SIG-M5 (cell line): Measurements from ENCODE around the gene MITF.

Source experiments
- DNase-seq: peaks from one replicate; lab custom pipeline; 2025; lab: John Stamatoyannopoulos, UW

Gene MITF

DNA sequence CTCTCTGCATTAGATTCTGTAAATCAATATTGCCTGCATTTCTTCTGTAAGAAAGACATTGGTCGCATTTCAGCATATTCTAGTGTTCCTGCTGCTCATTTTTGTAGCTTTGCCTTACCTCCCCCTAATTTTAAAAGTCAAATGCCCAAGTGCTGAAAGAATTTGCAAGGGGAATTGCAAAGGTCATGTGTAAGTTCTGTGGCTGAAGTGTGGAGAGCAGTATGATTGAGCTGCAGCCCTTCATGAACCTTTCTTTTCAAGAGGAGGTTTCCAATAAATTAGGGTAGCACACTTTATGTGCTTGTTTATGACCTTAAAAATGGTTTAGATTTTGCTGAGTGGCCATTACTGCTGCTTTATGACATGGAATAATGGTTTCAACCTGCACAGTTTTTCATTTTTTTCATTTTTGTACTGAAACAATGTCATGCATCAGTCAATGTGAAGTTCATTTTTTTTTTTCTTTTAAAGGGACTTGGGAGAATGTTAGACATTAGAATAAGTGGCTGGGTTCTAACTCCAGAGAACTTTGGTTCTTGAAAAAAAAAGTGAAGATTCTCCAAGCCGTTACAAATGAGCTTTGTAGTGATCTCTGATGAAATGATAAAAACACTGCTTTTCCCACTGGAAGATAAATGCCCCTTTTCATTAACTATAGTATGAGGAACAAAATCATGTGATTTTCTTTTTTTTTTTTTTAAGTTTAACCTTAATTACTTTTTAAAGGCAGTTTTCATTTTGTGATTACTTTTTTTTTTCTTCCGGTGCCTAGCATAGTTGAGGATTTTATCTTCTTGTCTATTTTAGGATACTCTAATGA is 99.6 kb downstream of the MITF start:
- DNase-seq: no peak

DNA sequence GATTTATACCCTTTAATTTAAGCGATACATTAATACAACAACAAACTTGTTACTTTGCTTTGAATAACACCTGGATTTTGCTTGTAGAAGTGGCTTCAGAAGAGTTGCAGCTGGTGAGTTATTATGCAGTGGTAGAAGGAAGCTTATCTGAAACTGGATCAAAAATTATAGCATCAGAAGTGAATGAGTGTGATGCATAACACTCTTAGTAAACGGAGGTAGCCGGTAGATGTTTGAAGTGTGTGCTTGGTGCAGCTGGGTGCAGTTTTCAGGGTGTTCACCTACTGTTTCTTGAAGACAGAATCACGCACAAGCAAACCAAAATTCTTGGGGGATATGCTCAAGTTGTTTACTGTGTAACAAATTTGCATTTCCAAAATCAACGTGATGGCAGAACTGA is 103.1 kb downstream of the MITF start:
- no peak for DNase-seq

DNA sequence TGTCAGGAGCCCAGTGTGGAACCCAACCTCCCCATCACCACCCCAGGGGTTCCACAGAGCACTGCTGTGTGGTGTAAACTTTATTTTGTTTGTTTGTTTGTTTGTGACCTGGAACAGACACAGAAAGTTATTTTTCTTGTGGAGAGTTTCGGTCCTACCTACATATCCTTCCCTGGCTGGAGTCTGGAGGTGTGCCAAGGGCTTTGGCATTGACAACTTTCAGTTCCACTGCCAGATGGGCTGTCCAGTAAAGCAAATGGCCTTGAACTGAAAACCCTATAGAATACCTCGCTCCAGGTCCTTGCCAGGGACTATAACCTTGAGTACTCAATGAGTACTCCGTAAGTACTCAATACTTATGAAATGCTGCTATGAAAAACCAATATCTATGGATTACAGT is 103.5 kb downstream of the MITF start:
- DNase-seq: no peak

DNA sequence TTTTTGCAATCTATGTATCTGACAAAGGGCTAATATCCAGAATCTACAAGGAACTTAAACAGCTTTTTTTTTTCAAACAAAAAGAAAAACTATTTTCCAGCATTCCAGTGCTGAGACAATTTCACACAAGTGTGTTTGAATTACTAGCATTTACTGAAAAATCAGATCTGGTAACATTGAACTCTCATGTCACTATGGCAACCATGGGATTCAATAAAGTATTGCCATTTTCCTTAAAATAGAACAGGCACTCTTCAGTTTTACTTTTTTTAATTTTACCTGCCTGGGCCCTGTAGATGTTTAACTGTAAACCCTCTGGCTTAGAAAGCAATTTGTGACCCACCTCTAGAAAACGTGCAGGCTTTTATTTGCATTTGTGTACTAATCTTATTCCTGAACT is 105.4 kb downstream of the MITF start:
- DNase-seq: no peak

DNA sequence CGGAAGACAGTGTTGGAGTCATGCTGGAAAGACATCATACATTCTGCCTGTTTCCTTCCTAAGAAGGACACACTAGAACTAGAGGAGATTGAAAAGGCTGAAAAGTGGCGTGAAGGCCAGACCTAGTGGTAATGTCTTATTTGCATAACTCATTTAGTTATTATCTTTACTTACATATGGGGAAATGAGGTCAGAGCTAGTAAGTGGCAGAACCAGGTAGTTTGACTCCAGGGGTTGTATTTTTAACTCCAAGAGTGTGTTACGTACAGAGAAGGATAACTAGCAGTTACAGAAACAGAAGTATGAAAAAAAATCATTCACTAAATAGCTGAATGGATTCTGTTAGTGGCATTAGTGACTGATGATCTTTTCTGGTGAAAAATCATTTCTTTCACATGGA is 108.0 kb downstream of the MITF start:
- no peak for DNase-seq

DNA sequence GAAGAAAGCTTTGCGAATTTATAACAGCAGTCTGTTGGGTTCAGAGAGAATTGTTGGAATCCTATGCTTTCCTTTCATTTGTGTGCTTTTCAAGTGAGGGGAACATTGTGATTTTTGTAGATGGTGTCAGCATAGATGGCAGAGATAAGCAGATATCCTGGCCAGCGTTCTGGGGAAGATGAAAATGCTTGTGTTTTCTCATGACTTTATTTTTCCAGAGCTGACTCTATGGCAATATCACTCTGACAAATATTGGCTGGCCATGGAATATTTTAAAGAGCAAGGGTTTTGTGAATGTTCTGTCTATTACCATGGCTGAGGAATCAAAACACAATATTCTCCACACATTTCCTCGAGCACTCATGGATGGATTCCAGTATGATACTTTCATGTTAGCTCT is 108.8 kb downstream of the MITF start:
- no peak for DNase-seq

DNA sequence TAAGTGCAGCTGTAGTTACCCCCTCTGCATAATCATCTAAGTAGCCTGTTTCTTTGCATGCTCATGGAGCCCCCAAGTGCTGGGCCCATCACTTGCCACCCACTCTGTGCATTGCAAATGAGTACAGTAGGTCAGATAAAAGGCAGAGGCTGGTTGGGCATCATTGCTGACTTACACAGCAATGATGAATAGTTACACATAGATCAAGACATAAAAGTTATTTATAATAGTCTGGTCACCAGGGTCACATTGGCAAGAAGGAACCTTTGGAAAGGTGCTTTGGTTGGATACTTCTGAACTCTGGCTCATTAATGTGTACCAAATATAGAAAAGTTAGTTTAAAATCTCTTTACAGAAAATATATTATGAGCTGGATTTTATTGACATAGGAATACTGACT is 111.6 kb downstream of the MITF start:
- DNase-seq: no peak

DNA sequence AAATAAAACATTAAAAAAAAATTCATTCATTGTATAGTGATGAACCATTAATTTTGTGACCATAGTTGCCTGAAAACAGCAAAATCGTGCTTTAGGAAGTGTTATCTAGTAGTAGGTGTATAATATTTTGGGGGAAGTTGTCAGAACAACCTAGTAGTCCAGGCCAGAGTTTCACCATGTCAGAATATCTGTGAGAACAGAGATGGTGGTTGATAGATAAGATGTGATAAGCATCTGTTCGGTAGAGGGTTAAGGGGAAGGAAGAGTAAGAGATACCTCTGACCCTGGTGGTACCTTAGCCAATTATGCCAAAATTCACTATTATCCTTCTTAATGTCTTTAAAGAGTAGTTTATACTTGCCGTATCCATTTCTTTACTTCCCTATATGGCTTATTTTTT is 113.8 kb downstream of the MITF start:
- DNase-seq: no peak

DNA sequence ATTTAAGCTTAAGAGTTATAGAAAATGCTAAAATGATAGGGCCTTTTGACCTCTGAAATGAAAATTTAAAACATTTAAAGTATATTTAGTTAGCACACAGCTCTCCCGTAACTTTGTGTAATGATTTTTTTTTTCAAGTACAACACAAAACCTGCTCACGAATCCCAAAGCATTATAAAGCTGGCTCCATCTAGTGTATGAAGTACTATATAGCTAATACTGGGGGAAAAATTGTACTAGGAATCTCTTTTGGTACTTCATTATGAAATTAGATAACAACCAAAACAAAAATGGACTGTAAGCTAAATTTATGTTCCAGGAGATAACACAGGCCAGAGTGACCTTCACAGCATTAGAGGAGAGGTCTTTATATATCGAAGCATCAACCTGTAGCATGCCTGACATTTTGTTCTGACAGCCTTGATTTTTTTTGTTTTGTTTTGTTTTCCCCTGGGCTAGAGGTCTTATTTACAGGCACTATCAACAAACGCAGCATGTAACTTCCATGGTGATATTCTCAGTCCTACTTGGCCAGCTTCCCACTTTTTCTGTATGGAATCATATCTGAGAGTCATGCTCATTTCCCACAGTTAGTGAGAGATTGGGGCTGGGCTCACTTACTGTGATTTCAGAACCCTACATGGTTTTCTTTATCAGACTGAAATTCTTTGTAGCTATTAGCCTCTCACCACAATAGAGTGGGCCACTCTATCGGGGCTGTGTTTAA is 116.3 kb downstream of the MITF start:
- no peak for DNase-seq

DNA sequence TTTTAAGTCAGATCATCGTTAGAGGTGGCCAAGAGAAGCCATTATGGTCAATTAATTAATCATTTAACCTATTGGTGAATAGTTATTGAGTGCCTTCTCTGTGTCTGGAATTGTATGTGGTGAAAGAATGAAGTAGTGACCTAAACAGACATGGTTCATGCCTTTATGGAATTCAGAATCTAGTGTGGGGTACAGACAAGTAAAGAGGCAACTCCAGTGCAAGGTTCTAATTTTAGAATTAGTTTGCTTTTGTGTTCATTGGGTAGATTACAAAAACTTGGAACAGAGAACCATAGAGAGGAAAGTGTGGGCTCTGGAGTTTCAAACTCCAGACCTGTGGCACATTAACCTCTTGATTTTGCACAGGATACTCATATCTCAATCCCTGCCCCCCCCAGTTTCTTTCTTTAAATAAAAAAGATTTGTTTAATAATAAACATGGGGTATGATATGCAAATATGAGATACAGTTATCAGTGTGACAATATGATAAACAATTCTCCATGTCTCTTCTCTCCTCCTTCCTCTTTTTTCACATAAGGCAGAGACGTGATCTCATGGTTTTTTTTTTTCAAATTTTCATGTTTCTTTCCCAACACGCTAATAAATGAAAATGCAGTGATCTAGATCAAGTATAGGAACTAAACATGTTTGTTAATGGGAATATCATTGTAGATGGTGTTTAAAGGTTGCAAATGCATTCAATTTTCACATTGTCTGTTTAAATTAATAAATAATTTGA is 117.9 kb downstream of the MITF start:
- no peak for DNase-seq

DNA sequence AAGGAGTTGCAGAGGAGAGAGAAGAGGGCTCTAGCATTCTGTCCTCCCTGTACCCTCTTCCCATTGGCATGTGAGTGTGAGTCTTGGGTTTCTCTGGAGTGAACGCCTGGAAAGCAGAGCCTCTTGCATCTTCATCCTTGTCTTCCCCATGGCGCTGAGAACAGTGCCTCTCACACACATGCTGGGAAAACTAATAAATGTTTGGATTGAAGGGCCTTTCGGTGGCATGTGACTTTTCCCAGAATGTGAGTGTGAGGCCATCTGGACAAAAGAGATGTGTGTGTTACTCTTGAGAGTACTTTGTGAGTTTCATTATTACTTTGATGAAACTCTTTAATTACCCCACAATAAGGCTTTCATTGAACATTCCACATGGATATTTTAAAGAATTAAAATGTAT is 122.3 kb downstream of the MITF start:
- no peak for DNase-seq

DNA sequence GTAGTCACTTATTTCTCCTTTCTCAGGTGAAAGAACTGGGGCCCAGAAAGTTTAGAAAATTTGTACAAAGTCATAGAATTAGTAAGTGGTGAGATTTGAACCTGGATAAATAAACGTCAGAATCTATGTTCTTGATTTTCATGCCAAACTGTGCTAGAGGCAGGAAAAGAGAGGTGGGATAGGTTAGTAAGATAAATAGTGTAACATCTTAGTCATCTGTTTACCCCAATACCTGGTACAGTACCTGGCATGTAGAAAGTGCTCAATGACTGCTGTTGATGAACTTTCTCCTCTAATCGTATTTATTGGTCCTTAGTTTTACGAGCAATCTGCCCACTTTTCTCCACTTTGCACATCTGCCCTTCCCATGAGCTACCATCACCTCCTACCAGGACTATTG is 124.9 kb downstream of the MITF start:
- DNase-seq: no peak

DNA sequence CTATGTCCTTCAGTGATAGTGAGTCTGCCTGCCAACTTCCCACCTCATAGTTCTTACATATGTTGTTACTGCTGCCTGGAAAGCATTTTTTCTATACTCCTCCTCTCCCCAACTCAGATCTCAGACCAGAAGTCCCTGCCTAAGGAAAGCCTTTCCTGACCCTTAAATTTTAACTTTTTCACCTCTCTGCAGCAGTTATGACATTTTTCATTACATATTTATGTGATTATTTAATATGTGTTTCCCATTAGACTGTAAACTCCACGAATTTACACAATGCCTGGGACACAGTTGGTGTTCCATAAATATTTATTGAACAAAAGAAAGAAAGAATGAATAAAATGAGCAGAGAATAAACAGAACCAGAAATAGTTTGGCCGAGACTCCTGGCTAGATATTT is 125.5 kb downstream of the MITF start:
- no peak for DNase-seq

DNA sequence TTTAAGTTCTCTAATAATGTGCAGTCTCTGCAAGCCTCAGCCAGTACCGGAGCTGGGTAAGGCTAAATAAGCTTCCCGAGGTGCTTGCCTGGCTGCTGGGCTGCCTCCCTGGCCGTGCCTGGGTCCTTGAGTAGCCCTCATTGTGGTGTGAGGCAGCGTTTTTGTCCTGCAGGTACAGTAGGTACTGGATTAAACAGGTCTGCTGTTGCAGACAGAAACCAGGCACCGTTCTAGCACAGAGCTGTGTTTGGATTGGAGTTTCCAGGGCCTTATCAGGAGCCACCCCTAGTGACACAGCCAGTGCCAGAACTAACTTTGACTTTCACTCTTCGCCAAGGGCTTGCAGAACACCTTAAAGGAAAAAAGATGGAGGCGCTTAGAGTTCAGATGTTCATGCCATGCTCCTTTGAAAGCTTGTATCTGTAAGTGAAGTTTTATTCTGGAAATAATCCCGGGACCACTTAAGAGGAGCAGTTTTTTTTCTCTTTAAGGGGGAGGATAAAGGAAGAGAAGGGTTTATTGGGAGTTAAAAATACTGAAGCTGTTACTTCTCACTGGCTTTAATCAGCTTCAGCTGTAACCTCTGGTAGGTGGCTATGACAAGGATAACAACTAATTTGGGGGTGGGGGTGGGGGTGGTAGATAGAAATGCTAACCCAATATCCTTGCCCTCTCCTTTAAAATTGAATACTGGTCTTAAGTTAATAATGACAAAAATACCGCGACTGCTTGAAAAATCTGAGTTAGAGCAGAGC is 126.8 kb downstream of the MITF start:
- no peak for DNase-seq

DNA sequence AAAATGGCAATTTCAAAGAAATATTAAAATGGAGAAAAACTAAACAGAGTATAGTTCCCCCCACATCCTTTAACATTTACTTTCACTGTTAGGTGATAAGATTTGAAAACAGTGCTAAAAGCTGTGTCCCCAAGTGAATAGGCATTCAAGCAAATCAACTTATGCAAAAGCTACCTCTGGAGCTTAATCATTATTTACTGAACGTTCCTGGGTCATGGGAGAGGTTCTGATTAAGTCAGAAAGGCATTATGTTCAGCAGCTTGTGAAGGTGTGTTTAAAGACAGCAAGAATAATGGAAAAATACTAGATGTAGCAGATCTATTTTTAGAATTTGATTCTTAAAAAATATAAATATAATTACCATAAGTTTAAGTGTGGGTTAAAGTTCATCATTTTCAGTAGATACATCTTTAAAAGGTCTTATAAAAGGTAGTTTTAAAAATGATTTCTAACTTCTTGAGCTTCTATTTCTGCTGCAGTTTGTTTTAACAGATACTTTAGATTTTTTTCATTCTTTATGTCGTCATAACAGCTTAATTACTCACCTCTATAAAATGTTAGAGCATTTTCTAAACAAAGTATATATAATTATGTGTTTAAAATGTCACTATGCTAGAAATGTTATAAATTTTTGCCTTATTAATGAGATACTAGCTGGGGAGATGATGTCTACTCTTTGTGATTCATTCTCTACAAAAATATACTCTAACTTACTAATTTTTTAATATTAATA is 127.9 kb downstream of the MITF start:
- no peak for DNase-seq

DNA sequence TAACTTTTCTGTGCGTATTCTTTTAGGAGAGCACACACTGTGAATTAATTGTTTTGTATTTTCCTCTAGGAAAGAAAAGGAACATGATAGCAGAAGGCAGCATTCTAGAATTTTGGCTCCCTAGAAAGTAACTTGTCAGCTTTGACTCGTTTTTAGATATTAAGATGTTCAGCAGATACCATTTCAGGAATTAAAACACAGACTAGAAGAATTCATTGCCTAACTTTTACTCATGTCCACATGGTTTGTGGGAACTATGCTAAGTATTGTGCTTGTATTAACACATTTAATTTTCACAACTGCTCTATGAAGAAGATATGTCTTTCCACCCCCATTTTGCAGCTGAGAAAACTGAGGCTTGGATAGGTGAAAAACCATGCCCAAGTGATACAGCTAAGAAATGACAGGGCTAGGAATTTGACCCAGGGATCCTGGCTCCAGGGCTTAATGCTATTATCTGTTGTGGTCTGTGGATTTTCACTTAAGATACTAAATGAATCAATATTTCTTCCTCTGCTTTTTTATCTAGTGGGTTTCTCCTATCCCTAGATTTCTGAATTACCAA is 128.8 kb downstream of the MITF start:
- no peak for DNase-seq

DNA sequence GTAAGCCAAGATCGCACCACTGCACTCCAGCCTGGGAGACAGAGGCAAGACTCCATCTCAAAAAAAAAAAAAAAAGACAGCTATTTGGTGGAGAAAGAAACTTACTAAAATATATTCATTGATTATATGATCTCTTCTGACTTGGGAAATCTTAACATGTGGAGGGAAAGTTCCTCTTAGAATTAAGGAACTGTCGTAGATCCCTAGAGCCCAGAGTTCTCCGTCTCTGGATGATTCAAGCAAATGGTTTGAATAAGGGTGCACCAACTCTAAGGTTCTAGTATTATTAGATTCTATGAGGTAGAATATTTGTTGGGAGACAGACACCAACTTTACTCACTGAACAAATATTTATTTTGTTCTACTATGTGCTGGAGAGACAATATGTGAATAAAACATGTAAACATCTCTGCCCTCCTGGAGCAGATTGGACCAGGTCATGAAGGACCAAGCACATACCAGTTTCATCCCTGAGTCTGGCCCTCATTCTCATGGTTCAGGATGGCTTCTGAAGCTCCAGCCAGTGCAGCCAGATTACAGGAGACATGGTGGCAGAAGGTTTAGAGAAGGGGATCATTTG is 129.7 kb downstream of the MITF start:
- no peak for DNase-seq

DNA sequence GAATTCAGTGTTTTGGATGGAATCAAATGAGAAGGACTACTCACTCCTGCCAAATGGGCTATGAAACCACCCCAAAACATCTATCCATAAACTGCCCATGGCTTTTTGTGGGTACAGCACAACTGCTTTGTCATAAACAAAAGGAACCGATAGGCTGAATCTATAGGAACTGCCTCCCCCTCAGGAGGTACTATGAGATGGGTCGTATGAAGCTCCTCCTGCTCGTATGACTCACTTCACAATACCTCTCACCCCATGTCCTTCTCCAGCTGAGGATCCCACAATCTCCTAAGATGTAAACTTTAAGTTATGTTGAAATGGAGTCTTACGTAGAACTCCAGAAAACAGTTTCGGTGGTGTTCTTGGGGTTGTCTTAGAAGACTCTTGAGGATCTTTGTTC is 130.4 kb downstream of the MITF start:
- DNase-seq: no peak

DNA sequence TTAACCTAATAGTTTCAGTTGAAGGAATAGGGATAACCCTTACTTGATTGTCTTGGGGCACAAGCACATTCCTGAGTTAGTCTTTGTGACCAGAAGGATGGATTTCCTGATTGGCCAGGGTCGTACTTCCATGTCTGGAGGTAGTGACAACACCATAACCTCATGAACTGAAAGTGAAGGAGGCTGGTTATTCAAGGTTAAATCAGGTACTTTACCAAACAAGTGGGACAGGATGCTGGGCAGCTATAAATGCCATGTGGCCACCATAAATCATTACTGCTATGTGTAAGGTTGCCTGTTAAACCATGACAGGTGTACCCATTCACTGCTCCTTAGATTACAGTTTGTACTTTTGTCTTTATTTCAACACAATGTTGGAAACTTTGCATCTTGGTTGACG is 132.0 kb downstream of the MITF start:
- DNase-seq: no peak

DNA sequence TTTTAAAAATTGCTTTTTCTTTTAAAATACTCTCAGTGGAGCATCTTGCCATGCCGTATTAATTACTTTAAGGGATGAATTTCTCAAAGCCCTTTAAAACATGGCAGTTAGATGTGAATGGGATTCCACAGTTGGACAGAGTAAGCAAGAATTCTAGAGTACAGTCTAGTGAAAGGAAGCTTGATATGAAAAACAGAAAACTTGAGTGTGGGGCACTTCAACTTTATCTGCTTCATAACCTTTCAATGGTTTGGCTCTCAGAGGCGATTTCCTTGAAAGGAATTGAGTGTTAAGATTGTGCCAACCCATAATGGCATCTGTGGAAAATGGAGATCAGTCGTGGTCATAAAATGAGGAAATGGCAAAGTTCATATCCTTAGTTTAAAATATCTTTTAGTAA is 132.6 kb downstream of the MITF start:
- no peak for DNase-seq
